Activated T-helper 17 cell treated with anti-CD3 and anti-CD28 coated beads, Interleukin-2, amount 50 U/mL, for 72 hours (primary cell): Measurements from ENCODE around the gene LRP5. TPM values are rescaled to one million over a fixed set of nuclear protein-coding genes. Genes with fewer than 3 reads are reported as not detected.
"Not testable (repeated sequence)": the region's sequence is repeated elsewhere in the genome, so short reads cannot be mapped to it uniquely, and the experiment has no call there.

ENCODE experiments used
- ATAC-seq: fragments of 150-1000 bp; cut with Tn5 transposase; replicated peaks from 2 replicates; pipeline ENCODE4 v1.10.0; 2021; ENCODE audit warnings: mild to moderate bottlenecking, moderate library complexity
- H3K27ac Mint-ChIP-seq: one replicate; pipeline ENCODE4 v1.8.0; 2022; ENCODE audit warnings: mixed read lengths
- H3K27me3 Mint-ChIP-seq: one replicate; pipeline ENCODE4 v1.8.0; 2022; ENCODE audit warnings: mixed read lengths
- H3K36me3 Mint-ChIP-seq: one replicate; pipeline ENCODE4 v1.8.0; 2022; ENCODE audit warnings: low read depth, mild to moderate bottlenecking, mixed read lengths
- H3K4me1 Mint-ChIP-seq: one replicate; pipeline ENCODE4 v1.8.0; 2022; ENCODE audit warnings: mixed read lengths
- H3K4me3 Mint-ChIP-seq: one replicate; pipeline ENCODE4 v1.8.0; 2022; ENCODE audit warnings: mild to moderate bottlenecking, mixed read lengths
- H3K9me3 Mint-ChIP-seq: one replicate; pipeline ENCODE4 v1.8.0; 2022; ENCODE audit warnings: mixed read lengths
- total RNA-seq, 2 donors: library from RNA; stranded (reverse); gene quantifications; one replicate each; pipeline ENCODE4 v1.2.3, GENCODE V29; 2022

LRP5 gene
- total RNA-seq, 2 donors from 2014 or later, result 4.6 to 6.0 TPM

GRCh38 chr11:68467201-68467834 is 154.9 kb downstream of the LRP5 start:
- peaks cover 85% of the 10 kb centered on the region for H3K36me3 Mint-ChIP-seq
- H3K4me3 Mint-ChIP-seq, result peak overlapping the region; percentile 76
- no peak for ATAC-seq
- H3K4me1 Mint-ChIP-seq, result peaks cover 63% of the 10 kb centered on the region
- H3K27ac Mint-ChIP-seq, result peak overlapping the region; percentile 67
- H3K9me3 Mint-ChIP-seq, result no peaks in the 10 kb centered on the region
- no peaks in the 10 kb centered on the region for H3K27me3 Mint-ChIP-seq

- Mint-ChIP-seq H3K4me3 (peak overlapping the region; percentile 76), H3K9me3 (no peaks in the 10 kb centered on the region), H3K27ac (peak overlapping the region; percentile 79), H3K36me3 (peaks cover 86% of the 10 kb centered on the region), H3K4me1 (peaks cover 67% of the 10 kb centered on the region), H3K27me3 (no peaks in the 10 kb centered on the region)
- ATAC-seq, result peak; percentile 42
Measured at GRCh38 chr11:68468217-68468828, 155.9 kb downstream of the LRP5 start.

- peak overlapping the region; percentile 76 for H3K4me3 Mint-ChIP-seq
- peaks cover 86% of the 10 kb centered on the region for H3K36me3 Mint-ChIP-seq
- peaks cover 68% of the 10 kb centered on the region for H3K4me1 Mint-ChIP-seq
- H3K27ac Mint-ChIP-seq, result peak overlapping the region; percentile 79
- no peaks in the 10 kb centered on the region for H3K9me3 Mint-ChIP-seq
- H3K27me3 Mint-ChIP-seq, result no peaks in the 10 kb centered on the region
- no peak for ATAC-seq
Measured at GRCh38 chr11:68469122-68469521, 156.7 kb downstream of the LRP5 start.

- Mint-ChIP-seq H3K9me3 (no peaks in the 10 kb centered on the region), H3K27ac (peak overlapping the region; percentile 79), H3K4me3 (peak overlapping the region; percentile 76), H3K36me3 (peaks cover 86% of the 10 kb centered on the region), H3K4me1 (peaks cover 68% of the 10 kb centered on the region), H3K27me3 (no peaks in the 10 kb centered on the region)
- ATAC-seq, result no peak
Measured at GRCh38 chr11:68469642-68470041, 157.3 kb downstream of the LRP5 start.

GRCh38 chr11:68470304-68470811 is 158.0 kb downstream of the LRP5 start:
- Mint-ChIP-seq H3K36me3 (peaks cover 86% of the 10 kb centered on the region), H3K27me3 (no peaks in the 10 kb centered on the region), H3K4me3 (peak overlapping the region; percentile 76), H3K27ac (peak overlapping the region; percentile 79), H3K9me3 (no peaks in the 10 kb centered on the region), H3K4me1 (peaks cover 67% of the 10 kb centered on the region)
- no peak for ATAC-seq

- peaks cover 59% of the 10 kb centered on the region for H3K4me1 Mint-ChIP-seq
- peak overlapping the region; percentile 76 for H3K4me3 Mint-ChIP-seq
- peak overlapping the region; percentile 79 for H3K27ac Mint-ChIP-seq
- H3K27me3 Mint-ChIP-seq, result no peaks in the 10 kb centered on the region
- H3K9me3 Mint-ChIP-seq, result no peaks in the 10 kb centered on the region
- ATAC-seq, result peak; percentile 84
- peaks cover 77% of the 10 kb centered on the region for H3K36me3 Mint-ChIP-seq
Measured at GRCh38 chr11:68471360-68472340, 159.3 kb downstream of the LRP5 start.

GRCh38 chr11:68472778-68473177 is 160.4 kb downstream of the LRP5 start:
- Mint-ChIP-seq H3K4me3 (peak overlapping the region; percentile 76), H3K27ac (peak overlapping the region; percentile 79), H3K27me3 (no peaks in the 10 kb centered on the region), H3K9me3 (no peaks in the 10 kb centered on the region), H3K36me3 (peaks cover 72% of the 10 kb centered on the region), H3K4me1 (peaks cover 55% of the 10 kb centered on the region)
- no peak for ATAC-seq

GRCh38 chr11:68473693-68474092 is 161.3 kb downstream of the LRP5 start:
- ATAC-seq, result peak; percentile 18
- Mint-ChIP-seq H3K4me3 (peak overlapping the region; percentile 76), H3K27ac (peak overlapping the region; percentile 78)

GRCh38 chr11:68475626-68476025 is 163.2 kb downstream of the LRP5 start:
- not testable (repeated sequence) for H3K4me3 Mint-ChIP-seq, H3K27ac Mint-ChIP-seq, H3K27me3 Mint-ChIP-seq, ATAC-seq, H3K9me3 Mint-ChIP-seq
- peaks cover 65% of the 10 kb centered on the region for H3K36me3 Mint-ChIP-seq
- H3K4me1 Mint-ChIP-seq, result peaks cover 47% of the 10 kb centered on the region

More at GRCh38 chr11:68473693-68474092, 161.3 kb downstream of the LRP5 start:
- no peaks in the 10 kb centered on the region for H3K9me3 Mint-ChIP-seq
- peaks cover 46% of the 10 kb centered on the region for H3K4me1 Mint-ChIP-seq
- H3K36me3 Mint-ChIP-seq, result peaks cover 70% of the 10 kb centered on the region
- no peaks in the 10 kb centered on the region for H3K27me3 Mint-ChIP-seq

- peaks cover 29% of the 10 kb centered on the region for H3K36me3 Mint-ChIP-seq
- no peaks in the 10 kb centered on the region for H3K9me3 Mint-ChIP-seq
- peaks cover 46% of the 10 kb centered on the region for H3K4me1 Mint-ChIP-seq
- no peak overlapping the region for H3K27ac Mint-ChIP-seq
- ATAC-seq, result no peak
- H3K4me3 Mint-ChIP-seq, result no peak overlapping the region
- H3K27me3 Mint-ChIP-seq, result no peaks in the 10 kb centered on the region
Measured at GRCh38 chr11:68479390-68479789, 167.0 kb downstream of the LRP5 start.

GRCh38 chr11:68480193-68480592 is 167.8 kb downstream of the LRP5 start:
- H3K27ac Mint-ChIP-seq, result no peak overlapping the region
- H3K4me1 Mint-ChIP-seq, result peaks cover 47% of the 10 kb centered on the region
- H3K27me3 Mint-ChIP-seq, result no peaks in the 10 kb centered on the region
- no peaks in the 10 kb centered on the region for H3K9me3 Mint-ChIP-seq
- H3K4me3 Mint-ChIP-seq, result no peak overlapping the region
- peaks cover 22% of the 10 kb centered on the region for H3K36me3 Mint-ChIP-seq
- no peak for ATAC-seq

- no peak overlapping the region for H3K27ac Mint-ChIP-seq
- H3K9me3 Mint-ChIP-seq, result no peaks in the 10 kb centered on the region
- H3K4me3 Mint-ChIP-seq, result no peak overlapping the region
- no peaks in the 10 kb centered on the region for H3K27me3 Mint-ChIP-seq
- ATAC-seq, result no peak
- H3K36me3 Mint-ChIP-seq, result peaks cover 22% of the 10 kb centered on the region
- H3K4me1 Mint-ChIP-seq, result peaks cover 47% of the 10 kb centered on the region
Measured at GRCh38 chr11:68480852-68481510, 168.6 kb downstream of the LRP5 start.

- no peaks in the 10 kb centered on the region for H3K27me3 Mint-ChIP-seq
- no peaks in the 10 kb centered on the region for H3K9me3 Mint-ChIP-seq
- H3K4me1 Mint-ChIP-seq, result peaks cover 49% of the 10 kb centered on the region
- peaks cover 25% of the 10 kb centered on the region for H3K36me3 Mint-ChIP-seq
- no peak for ATAC-seq
- no peak overlapping the region for H3K4me3 Mint-ChIP-seq
- no peak overlapping the region for H3K27ac Mint-ChIP-seq
Measured at GRCh38 chr11:68481579-68482240, 169.3 kb downstream of the LRP5 start.
